ENCODE measurements around the gene PTTG1. TPM values are rescaled to one million over a fixed set of nuclear protein-coding genes. Genes with fewer than 3 reads are reported as not detected.

The PTTG1 gene
- total and polyA plus RNA-seq, 9 of the 15 experiments (the other 6 are each of a cell fraction or from before 2014, with no cell fraction given) = 193 to 1,088 (median 349) TPM

DNA sequence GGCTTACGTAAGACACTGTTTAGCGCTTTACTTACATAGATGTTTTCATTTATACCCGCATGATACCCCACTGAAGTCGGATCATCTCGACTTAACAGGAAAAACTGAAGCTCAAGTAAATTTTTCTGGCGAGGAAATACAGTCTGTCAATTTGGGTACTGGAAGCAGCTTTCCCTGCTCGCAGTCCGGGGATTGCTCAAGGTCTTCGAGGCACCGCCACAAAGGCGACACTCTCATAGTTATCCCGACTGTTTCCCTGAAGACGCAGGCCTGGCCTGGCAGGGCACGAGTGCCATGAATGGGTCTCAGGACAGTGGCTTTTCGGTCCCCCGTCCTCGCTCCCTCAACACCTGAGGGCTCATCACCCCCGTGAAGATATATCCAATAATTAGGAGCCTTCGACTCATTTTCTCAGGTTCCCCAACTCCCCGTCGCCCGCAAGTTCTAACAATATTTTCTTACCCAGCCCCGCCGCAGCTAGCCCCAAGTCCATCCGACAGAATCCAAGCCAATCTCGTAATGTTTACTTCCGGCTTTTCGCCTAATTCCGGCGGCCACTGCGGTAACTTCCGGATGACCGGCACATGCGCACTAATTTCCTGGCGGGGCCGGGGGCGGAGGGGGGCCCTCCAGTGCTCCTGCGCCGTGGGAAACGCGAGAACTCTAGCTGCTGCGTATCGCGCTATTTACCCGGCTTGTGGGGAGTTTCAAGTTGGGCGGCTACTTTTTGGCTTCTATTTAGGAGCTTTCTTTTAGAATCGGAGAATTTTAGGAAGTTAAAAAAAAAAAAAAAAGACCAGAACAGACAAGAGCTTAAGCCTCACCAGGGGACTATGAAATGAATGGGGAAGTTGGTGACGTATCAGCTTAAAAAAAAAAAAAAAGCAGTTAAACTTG is 2.8 kb upstream of the PTTG1 start, which contains the start of gene SLU7 (continued):
- TF ChIP-seq, protein P1, sequence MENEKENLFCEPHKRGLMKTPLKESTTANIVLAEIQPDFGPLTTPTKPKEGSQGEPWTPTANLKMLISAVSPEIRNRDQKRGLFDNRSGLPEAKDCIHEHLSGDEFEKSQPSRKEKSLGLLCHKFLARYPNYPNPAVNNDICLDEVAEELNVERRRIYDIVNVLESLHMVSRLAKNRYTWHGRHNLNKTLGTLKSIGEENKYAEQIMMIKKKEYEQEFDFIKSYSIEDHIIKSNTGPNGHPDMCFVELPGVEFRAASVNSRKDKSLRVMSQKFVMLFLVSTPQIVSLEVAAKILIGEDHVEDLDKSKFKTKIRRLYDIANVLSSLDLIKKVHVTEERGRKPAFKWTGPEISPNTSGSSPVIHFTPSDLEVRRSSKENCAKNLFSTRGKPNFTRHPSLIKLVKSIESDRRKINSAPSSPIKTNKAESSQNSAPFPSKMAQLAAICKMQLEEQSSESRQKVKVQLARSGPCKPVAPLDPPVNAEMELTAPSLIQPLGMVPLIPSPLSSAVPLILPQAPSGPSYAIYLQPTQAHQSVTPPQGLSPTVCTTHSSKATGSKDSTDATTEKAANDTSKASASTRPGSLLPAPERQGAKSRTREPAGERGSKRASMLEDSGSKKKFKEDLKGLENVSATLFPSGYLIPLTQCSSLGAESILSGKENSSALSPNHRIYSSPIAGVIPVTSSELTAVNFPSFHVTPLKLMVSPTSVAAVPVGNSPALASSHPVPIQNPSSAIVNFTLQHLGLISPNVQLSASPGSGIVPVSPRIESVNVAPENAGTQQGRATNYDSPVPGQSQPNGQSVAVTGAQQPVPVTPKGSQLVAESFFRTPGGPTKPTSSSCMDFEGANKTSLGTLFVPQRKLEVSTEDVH (IDR thresholded peaks at IDR 0.05; ENCODE audit: low read depth, partially characterized antibody) = peak; percentile 83
- TF ChIP-seq, protein P2, sequence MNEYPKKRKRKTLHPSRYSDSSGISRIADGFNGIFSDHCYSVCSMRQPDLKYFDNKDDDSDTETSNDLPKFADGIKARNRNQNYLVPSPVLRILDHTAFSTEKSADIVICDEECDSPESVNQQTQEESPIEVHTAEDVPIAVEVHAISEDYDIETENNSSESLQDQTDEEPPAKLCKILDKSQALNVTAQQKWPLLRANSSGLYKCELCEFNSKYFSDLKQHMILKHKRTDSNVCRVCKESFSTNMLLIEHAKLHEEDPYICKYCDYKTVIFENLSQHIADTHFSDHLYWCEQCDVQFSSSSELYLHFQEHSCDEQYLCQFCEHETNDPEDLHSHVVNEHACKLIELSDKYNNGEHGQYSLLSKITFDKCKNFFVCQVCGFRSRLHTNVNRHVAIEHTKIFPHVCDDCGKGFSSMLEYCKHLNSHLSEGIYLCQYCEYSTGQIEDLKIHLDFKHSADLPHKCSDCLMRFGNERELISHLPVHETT (CRISPR knock-in tag; conservative IDR thresholded peaks at IDR 0.05 in 1 of 2, IDR thresholded peaks at IDR 0.05 in 1 of 2) = no peak
- TF ChIP-seq ZNF24 (IDR thresholded peaks at IDR 0.05) = no peak
- TF ChIP-seq, protein P3, sequence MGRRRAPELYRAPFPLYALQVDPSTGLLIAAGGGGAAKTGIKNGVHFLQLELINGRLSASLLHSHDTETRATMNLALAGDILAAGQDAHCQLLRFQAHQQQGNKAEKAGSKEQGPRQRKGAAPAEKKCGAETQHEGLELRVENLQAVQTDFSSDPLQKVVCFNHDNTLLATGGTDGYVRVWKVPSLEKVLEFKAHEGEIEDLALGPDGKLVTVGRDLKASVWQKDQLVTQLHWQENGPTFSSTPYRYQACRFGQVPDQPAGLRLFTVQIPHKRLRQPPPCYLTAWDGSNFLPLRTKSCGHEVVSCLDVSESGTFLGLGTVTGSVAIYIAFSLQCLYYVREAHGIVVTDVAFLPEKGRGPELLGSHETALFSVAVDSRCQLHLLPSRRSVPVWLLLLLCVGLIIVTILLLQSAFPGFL (CRISPR knock-in tag; IDR thresholded peaks at IDR 0.05) = no peak
- TF ChIP-seq, protein P4, sequence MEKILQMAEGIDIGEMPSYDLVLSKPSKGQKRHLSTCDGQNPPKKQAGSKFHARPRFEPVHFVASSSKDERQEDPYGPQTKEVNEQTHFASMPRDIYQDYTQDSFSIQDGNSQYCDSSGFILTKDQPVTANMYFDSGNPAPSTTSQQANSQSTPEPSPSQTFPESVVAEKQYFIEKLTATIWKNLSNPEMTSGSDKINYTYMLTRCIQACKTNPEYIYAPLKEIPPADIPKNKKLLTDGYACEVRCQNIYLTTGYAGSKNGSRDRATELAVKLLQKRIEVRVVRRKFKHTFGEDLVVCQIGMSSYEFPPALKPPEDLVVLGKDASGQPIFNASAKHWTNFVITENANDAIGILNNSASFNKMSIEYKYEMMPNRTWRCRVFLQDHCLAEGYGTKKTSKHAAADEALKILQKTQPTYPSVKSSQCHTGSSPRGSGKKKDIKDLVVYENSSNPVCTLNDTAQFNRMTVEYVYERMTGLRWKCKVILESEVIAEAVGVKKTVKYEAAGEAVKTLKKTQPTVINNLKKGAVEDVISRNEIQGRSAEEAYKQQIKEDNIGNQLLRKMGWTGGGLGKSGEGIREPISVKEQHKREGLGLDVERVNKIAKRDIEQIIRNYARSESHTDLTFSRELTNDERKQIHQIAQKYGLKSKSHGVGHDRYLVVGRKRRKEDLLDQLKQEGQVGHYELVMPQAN (IDR thresholded peaks at IDR 0.05; ENCODE audit: borderline replicate concordance) = peak; percentile 62
- TF ChIP-seq, protein P5, sequence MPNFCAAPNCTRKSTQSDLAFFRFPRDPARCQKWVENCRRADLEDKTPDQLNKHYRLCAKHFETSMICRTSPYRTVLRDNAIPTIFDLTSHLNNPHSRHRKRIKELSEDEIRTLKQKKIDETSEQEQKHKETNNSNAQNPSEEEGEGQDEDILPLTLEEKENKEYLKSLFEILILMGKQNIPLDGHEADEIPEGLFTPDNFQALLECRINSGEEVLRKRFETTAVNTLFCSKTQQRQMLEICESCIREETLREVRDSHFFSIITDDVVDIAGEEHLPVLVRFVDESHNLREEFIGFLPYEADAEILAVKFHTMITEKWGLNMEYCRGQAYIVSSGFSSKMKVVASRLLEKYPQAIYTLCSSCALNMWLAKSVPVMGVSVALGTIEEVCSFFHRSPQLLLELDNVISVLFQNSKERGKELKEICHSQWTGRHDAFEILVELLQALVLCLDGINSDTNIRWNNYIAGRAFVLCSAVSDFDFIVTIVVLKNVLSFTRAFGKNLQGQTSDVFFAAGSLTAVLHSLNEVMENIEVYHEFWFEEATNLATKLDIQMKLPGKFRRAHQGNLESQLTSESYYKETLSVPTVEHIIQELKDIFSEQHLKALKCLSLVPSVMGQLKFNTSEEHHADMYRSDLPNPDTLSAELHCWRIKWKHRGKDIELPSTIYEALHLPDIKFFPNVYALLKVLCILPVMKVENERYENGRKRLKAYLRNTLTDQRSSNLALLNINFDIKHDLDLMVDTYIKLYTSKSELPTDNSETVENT (CRISPR knock-in tag; IDR thresholded peaks at IDR 0.05) = no peak
- TF ChIP-seq SMAD4 (CRISPR knock-in tag; conservative IDR thresholded peaks at IDR 0.05) = peak; percentile 33; the same call in 1 of the 2 replicates
- TF ChIP-seq CBX2 (IDR thresholded peaks at IDR 0.05; ENCODE audit: insufficient read depth, low read length, poor library complexity, severe bottlenecking) = no peak
- TF ChIP-seq TAF7 (tag; IDR thresholded peaks at IDR 0.05) = peak; percentile 13; the same call in 1 of the 2 replicates
- no peak for TF ChIP-seq KLF6 (CRISPR knock-in tag; IDR thresholded peaks at IDR 0.05; ENCODE audit: borderline replicate concordance)
- TF ChIP-seq TRIM24 (IDR thresholded peaks at IDR 0.05) = no peak
- TF ChIP-seq ETV1 (tag; conservative IDR thresholded peaks at IDR 0.05; ENCODE audit: low read depth) = peak; percentile 79
- TF ChIP-seq TAF1 (IDR thresholded peaks at IDR 0.05; ENCODE audit: control insufficient read depth, extremely low read depth, insufficient read depth, low read length, severe bottlenecking) = peak; percentile 93
- TF ChIP-seq ZNF165 (CRISPR knock-in tag; IDR thresholded peaks at IDR 0.05; ENCODE audit: borderline replicate concordance) = no peak
- peak; percentile 75; the same call in 1 of the 2 replicates for TF ChIP-seq PHF8 (IDR thresholded peaks at IDR 0.05; ENCODE audit: borderline replicate concordance, low read length)
- no peak for TF ChIP-seq DPF2 (IDR thresholded peaks at IDR 0.05)

Measured in K562 (cell line).